Endodermal cell (in vitro differentiated cells): ENCODE data around the gene CIAO2B. TPM values are rescaled to one million over a fixed set of nuclear protein-coding genes. Genes with fewer than 3 reads are reported as not detected.

Experiments used
- DNase-seq: peaks from one replicate; pipeline ENCODE4 v3.0.0-alpha.2; 2017
- H3K27ac ChIP-seq: 2 replicates; pipeline ENCODE4 v1.5.1; 2013; ENCODE audit warnings: mild to moderate bottlenecking, low read depth, low read length, moderate library complexity
- H3K27me3 ChIP-seq: 2 replicates; pipeline ENCODE4 v1.6.1; 2013; ENCODE audit warnings: mild to moderate bottlenecking, low read length, moderate library complexity; ENCODE audit not compliant: insufficient read depth, control insufficient read depth, poor library complexity, severe bottlenecking
- H3K36me3 ChIP-seq: 2 replicates; pipeline ENCODE4 v1.7.0; 2013; ENCODE audit warnings: mild to moderate bottlenecking, low read length, moderate library complexity; ENCODE audit not compliant: control insufficient read depth, insufficient read depth
- H3K4me1 ChIP-seq: one replicate; pipeline ENCODE4 v1.7.0; 2013; ENCODE audit warnings: low read length; ENCODE audit not compliant: control insufficient read depth, insufficient read depth
- H3K4me3 ChIP-seq: 2 replicates; pipeline ENCODE4 v1.5.1; 2013; ENCODE audit warnings: mild to moderate bottlenecking, low read length, moderate library complexity
- H3K9ac ChIP-seq: 2 replicates; pipeline ENCODE4 v1.6.1; 2013; ENCODE audit warnings: mild to moderate bottlenecking, low read length, moderate library complexity; ENCODE audit not compliant: poor library complexity, severe bottlenecking; ENCODE audit errors: extremely low read depth
- H3K9me3 ChIP-seq: 2 replicates; pipeline ENCODE4 v1.6.1; 2013; ENCODE audit warnings: mild to moderate bottlenecking, low read length, moderate library complexity; ENCODE audit not compliant: control insufficient read depth
- H3K27ac Mint-ChIP-seq: 2 replicates; pipeline ENCODE4 v1.8.0; 2020; ENCODE audit warnings: mixed read lengths
- H3K27me3 Mint-ChIP-seq: 2 replicates; pipeline ENCODE4 v1.8.0; 2021; ENCODE audit warnings: mild to moderate bottlenecking, mixed read lengths; ENCODE audit not compliant: insufficient read depth
- H3K36me3 Mint-ChIP-seq: 2 replicates; pipeline ENCODE4 v1.8.0; 2020; ENCODE audit warnings: low read depth, mixed read lengths
- H3K4me1 Mint-ChIP-seq: 2 replicates; pipeline ENCODE4 v1.8.0; 2020; ENCODE audit warnings: mixed read lengths
- H3K4me3 Mint-ChIP-seq: 2 replicates; pipeline ENCODE4 v1.8.0; 2020; ENCODE audit warnings: mild to moderate bottlenecking, moderate library complexity, mixed read lengths
- H3K9me3 Mint-ChIP-seq: 2 replicates; pipeline ENCODE4 v1.8.0; 2020; ENCODE audit warnings: mild to moderate bottlenecking, mixed read lengths
- WGBS, 2 experiments: methylation state at CpG; one replicate each; pipeline versions ENCODE4 v1.1.5 to v1.1.7; 2013; ENCODE audit warnings: missing lambda C conversion rate in 2 of 2, mixed read lengths in 1 of 2; ENCODE audit not compliant: insufficient coverage in 1 of 2, insufficient read length in 1 of 2; 5-methylcytosine and 5-hydroxymethylcytosine counted together
- total RNA-seq, 2 donors: library from RNA; stranded (reverse); fragmentation: NEBNext Ultra II Directional in 1 of 2; extraction: Animal tissue kit (Norgen Biotek cat#: 25700) in 1 of 2; gene quantifications; 2 replicates in 1 of 2; 3 replicates in 1 of 2; pipeline ENCODE4 v1.2.1, GENCODE V29; 2021
- TF ChIP-seq, protein P1 (sequence below): fragments of 200-600 bp; sonication (generic); conservative IDR thresholded peaks from 2 replicates; pipeline ENCODE4 v1.5.0; 2021; ENCODE audit warnings: antibody characterized with exemption, mild to moderate bottlenecking

Gene CIAO2B
- total RNA-seq, 2 donors from 2014 or later: 70.2 to 87.7 TPM

DNA sequence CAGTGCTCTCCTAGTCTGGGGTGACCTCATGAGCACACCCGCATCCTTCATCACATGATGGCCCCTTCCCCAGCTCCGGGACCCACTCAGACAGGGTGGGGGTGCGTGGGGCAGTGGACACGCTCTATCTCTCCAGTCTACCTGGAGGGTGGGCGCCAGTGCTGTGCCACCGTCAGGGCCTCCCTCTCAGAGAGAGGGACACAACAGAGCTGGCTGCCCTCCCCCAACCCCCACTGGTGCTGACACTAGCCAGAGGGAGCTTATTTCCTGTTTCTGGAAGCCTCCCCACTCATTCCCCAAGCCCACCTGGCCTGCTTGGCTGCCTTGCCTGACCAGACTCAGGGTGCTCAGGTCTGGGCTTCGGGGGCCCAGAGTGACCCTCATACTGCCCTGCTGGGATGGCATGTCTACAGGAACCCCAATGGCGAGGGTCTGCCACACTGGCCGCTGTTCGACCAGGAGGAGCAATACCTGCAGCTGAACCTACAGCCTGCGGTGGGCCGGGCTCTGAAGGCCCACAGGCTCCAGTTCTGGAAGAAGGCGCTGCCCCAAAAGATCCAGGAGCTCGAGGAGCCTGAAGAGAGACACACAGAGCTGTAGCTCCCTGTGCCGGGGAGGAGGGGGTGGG, 9.3 kb upstream of the CIAO2B start:
- Histone ChIP-seq H3K9ac (no peak overlapping the region), H3K4me3 (no peak overlapping the region), H3K36me3 (peaks cover 26% of the 10 kb centered on the region), H3K27ac (no peak overlapping the region), H3K4me1 (no peaks in the 10 kb centered on the region), H3K9me3 (no peaks in the 10 kb centered on the region), H3K27me3 (peaks cover 14% of the 10 kb centered on the region)
- Mint-ChIP-seq H3K27ac (no peak overlapping the region), H3K36me3 (peaks cover 23% of the 10 kb centered on the region), H3K4me3 (no peak overlapping the region), H3K4me1 (no peaks in the 10 kb centered on the region), H3K9me3 (no peaks in the 10 kb centered on the region), H3K27me3 (peaks cover 6% of the 10 kb centered on the region)
- 95 to 100% methylated on average over 10 to 15 of the region's 15 CpGs for WGBS, 2 experiments
- TF ChIP-seq, protein P1, sequence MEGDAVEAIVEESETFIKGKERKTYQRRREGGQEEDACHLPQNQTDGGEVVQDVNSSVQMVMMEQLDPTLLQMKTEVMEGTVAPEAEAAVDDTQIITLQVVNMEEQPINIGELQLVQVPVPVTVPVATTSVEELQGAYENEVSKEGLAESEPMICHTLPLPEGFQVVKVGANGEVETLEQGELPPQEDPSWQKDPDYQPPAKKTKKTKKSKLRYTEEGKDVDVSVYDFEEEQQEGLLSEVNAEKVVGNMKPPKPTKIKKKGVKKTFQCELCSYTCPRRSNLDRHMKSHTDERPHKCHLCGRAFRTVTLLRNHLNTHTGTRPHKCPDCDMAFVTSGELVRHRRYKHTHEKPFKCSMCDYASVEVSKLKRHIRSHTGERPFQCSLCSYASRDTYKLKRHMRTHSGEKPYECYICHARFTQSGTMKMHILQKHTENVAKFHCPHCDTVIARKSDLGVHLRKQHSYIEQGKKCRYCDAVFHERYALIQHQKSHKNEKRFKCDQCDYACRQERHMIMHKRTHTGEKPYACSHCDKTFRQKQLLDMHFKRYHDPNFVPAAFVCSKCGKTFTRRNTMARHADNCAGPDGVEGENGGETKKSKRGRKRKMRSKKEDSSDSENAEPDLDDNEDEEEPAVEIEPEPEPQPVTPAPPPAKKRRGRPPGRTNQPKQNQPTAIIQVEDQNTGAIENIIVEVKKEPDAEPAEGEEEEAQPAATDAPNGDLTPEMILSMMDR: no peak
- DNase-seq: no peak

DNA sequence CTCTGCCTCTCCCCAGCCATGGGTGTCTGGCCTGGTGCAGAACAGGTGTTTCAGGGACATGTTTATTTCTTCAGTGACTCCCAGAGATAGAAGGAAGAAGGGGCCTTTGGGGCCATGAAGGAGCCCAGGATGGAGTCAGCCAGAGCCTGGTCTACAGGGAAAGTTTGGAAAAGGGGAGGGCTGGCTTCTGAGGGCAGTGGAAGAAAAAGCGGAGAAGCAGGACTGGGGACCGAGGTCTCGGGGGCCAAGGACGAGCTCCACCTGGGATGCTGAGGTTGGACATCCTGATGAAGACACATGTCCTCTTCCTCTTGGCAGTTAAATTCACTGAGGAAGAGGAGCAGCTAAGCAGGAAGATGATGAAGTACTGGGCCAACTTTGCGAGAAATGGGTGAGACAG, 8.8 kb upstream of the CIAO2B start:
- Histone ChIP-seq H3K9me3 (no peaks in the 10 kb centered on the region), H3K4me1 (no peaks in the 10 kb centered on the region), H3K9ac (no peak overlapping the region), H3K36me3 (peaks cover 26% of the 10 kb centered on the region), H3K27ac (no peak overlapping the region), H3K4me3 (no peak overlapping the region), H3K27me3 (peaks cover 8% of the 10 kb centered on the region)
- no peak overlapping the region for H3K4me3 Mint-ChIP-seq
- no peak for DNase-seq
- WGBS, 2 experiments: 94 to 100% methylated on average over 5 of the region's 5 CpGs
- TF ChIP-seq, protein P1: no peak
- no peaks in the 10 kb centered on the region for H3K9me3 Mint-ChIP-seq
- H3K36me3 Mint-ChIP-seq: peaks cover 23% of the 10 kb centered on the region
- H3K27me3 Mint-ChIP-seq: peaks cover under 1% of the 10 kb centered on the region
- no peak overlapping the region for H3K27ac Mint-ChIP-seq
- no peaks in the 10 kb centered on the region for H3K4me1 Mint-ChIP-seq

DNA sequence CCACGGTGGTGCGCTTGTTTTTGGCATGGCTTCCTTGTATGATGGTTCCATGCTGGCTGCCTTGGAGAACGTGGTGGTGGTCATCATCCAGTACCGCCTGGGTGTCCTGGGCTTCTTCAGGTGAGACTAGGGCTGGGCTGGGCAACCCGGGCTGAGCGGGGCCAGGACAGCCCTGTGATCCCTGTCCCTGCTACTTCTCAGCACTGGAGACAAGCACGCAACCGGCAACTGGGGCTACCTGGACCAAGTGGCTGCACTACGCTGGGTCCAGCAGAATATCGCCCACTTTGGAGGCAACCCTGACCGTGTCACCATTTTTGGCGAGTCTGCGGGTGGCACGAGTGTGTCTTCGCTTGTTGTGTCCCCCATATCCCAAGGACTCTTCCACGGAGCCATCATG, 6.0 kb upstream of the CIAO2B start:
- H3K9me3 ChIP-seq: no peaks in the 10 kb centered on the region
- H3K27ac ChIP-seq: no peak overlapping the region
- DNase-seq: no peak
- no peak overlapping the region for H3K27ac Mint-ChIP-seq
- H3K27me3 ChIP-seq: no peaks in the 10 kb centered on the region
- no peak overlapping the region for H3K9ac ChIP-seq
- H3K36me3 Mint-ChIP-seq: peaks cover 31% of the 10 kb centered on the region
- H3K4me1 ChIP-seq: peaks cover 8% of the 10 kb centered on the region
- peaks cover 26% of the 10 kb centered on the region for H3K36me3 ChIP-seq
- no peaks in the 10 kb centered on the region for H3K9me3 Mint-ChIP-seq
- H3K4me3 Mint-ChIP-seq: no peak overlapping the region
- no peak overlapping the region for H3K4me3 ChIP-seq
- 97% methylated on average over 14 to 16 of the region's 16 CpGs for WGBS, 2 experiments
- TF ChIP-seq, protein P1: no peak
- H3K4me1 Mint-ChIP-seq: peaks cover 4% of the 10 kb centered on the region
- peaks cover 5% of the 10 kb centered on the region for H3K27me3 Mint-ChIP-seq
